PC-9 (cell line): ENCODE data around the gene MORC1.

Experiments used
- EZH2 ChIP-seq: fragments of 200-600 bp; sonication (generic); IDR thresholded peaks from 2 replicates; pipeline ENCODE4 v1.8.0; 2017; ENCODE audit warnings: antibody characterized with exemption, low read depth
- TF ChIP-seq, protein P1 (sequence below): fragments of 200-600 bp; sonication (generic); conservative IDR thresholded peaks from 2 replicates; pipeline ENCODE4 v1.6.1; 2017; ENCODE audit warnings: mixed run types, antibody characterized with exemption, mild to moderate bottlenecking, moderate library complexity

DNA sequence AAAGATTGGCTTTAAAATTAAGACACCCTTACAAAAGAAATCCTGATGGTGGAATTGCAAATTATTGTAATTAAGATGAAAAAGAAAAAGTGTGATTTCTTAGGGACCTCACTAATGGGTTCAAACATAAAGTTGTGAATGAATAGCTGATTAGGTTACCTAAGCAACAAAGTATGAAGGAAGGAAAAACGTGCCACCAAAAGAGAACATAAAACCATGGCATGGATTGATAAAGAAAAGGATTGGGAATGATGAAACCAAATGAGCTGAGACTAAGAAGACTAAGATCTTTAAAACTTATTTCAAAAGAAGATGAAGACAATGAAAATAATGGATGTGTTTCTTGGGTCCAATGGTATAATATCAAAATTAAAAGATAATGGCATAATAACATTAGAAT, 132.1 kb downstream of the MORC1 start:
- TF ChIP-seq EZH2, result no peak
- TF ChIP-seq, protein P1, sequence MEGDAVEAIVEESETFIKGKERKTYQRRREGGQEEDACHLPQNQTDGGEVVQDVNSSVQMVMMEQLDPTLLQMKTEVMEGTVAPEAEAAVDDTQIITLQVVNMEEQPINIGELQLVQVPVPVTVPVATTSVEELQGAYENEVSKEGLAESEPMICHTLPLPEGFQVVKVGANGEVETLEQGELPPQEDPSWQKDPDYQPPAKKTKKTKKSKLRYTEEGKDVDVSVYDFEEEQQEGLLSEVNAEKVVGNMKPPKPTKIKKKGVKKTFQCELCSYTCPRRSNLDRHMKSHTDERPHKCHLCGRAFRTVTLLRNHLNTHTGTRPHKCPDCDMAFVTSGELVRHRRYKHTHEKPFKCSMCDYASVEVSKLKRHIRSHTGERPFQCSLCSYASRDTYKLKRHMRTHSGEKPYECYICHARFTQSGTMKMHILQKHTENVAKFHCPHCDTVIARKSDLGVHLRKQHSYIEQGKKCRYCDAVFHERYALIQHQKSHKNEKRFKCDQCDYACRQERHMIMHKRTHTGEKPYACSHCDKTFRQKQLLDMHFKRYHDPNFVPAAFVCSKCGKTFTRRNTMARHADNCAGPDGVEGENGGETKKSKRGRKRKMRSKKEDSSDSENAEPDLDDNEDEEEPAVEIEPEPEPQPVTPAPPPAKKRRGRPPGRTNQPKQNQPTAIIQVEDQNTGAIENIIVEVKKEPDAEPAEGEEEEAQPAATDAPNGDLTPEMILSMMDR, result no peak
